Gastrocnemius medialis (tissue), 4 donors: Measurements from ENCODE around the gene NDC80. TPM values are rescaled to one million over a fixed set of nuclear protein-coding genes. Genes with fewer than 3 reads are reported as not detected.

Source experiments
- ATAC-seq, 2 donors: fragments of 150-250 bp; one replicate each; pipeline ENCODE4 v1.9.1; 2016
- DNase-seq, 2 donors: peaks; one replicate each; pipeline ENCODE4 v3.0.0-alpha.2; 2019
- H3K27ac ChIP-seq, 4 donors: fragments of 200-600 bp; sonication (generic); 1 replicate in 1 of 4; 2 replicates in 3 of 4; pipeline ENCODE4 v1.5.1; 2016 to 2018; ENCODE audit warnings: mild to moderate bottlenecking in 2 of 4, moderate library complexity in 1 of 4
- H3K27me3 ChIP-seq, 3 donors: fragments of 200-600 bp; sonication (generic) in 2 of 3; 1 replicate in 1 of 3; 2 replicates in 2 of 3; pipeline versions ENCODE4 v1.5.1 to v1.6.0; 2016 to 2019; ENCODE audit warnings: mild to moderate bottlenecking in 1 of 3, moderate library complexity in 1 of 3
- H3K36me3 ChIP-seq, 2 donors: fragments of 200-600 bp; sonication (generic) in 1 of 2; one replicate each; pipeline ENCODE4 v1.5.1; 2017 to 2018
- H3K4me1 ChIP-seq, 2 donors: fragments of 200-600 bp; sonication (generic) in 1 of 2; one replicate each; pipeline ENCODE4 v1.5.1; 2016 to 2017; ENCODE audit warnings: mild to moderate bottlenecking in 2 of 2
- H3K4me3 ChIP-seq, 4 donors: fragments of 200-600 bp; sonication (generic) in 3 of 4; 1 replicate in 1 of 4; 2 replicates in 3 of 4; pipeline ENCODE4 v1.5.1; 2016 to 2019; ENCODE audit warnings: mild to moderate bottlenecking in 2 of 4
- H3K9me3 ChIP-seq, 3 donors: fragments of 200-600 bp; sonication (generic) in 2 of 3; 1 replicate in 1 of 3; 2 replicates in 2 of 3; pipeline ENCODE4 v1.5.1; 2016 to 2019
- CTCF ChIP-seq, 5 experiments: fragments of 450-650 bp in 3 of 5; fragments of 200-600 bp in 2 of 5; sonication (generic) in 2 of 5; IDR thresholded peaks in 4 of 5; conservative IDR thresholded peaks in 1 of 5; 1 replicate in 4 of 5; 2 replicates in 1 of 5; pipeline ENCODE4 v1.5.1; 2016 to 2019; ENCODE audit warnings: antibody characterized with exemption in 5 of 5, mild to moderate bottlenecking in 3 of 5, moderate library complexity in 3 of 5
- POLR2A ChIP-seq, 2 donors: fragments of 450-650 bp; IDR thresholded peaks; one replicate each; pipeline ENCODE4 v1.6.1; 2017; ENCODE audit warnings: antibody characterized with exemption in 2 of 2, mild to moderate bottlenecking in 2 of 2, moderate library complexity in 2 of 2
- in situ Hi-C, 4 donors: fragments of 200-750 bp; cut with MboI; loops; one replicate each; pipeline versions ENCODE4 v1.15.0 to v1.8.0; 2017; ENCODE audit warnings: low sequenced_read_pairs in 4 of 4
- intact Hi-C: fragments of 100-400 bp; cut with DNase I; formaldehyde crosslinking; loops from one replicate; pipeline ENCODE4 v1.15.1; 2023; ENCODE audit warnings: low total_unique reads
- total RNA-seq, 4 donors: library from RNA; depleted of rRNA; stranded (reverse); fragments of >200 nt; gene quantifications; one replicate each; pipeline versions ENCODE4 v1.1.0 to v1.2.3, GENCODE V29; 2016

NDC80 gene
- total RNA-seq, 4 donors from 2014 or later, result 0.27 TPM; not detected in 3

GRCh38 chr18:2568129-2568528 is 3.2 kb upstream of the NDC80 start:
- in situ Hi-C loops, result loop anchor here in 1 of 4 donors (25.0 kb wide), 2 partner anchors 594 to 694 kb away; partner anchors contain the start of gene MYL12B

GRCh38 chr18:2568605-2569004 is 2.8 kb upstream of the NDC80 start:
- Histone ChIP-seq H3K27ac (no peak overlapping the region), H3K4me3 (no peak overlapping the region), H3K27me3 (no peaks in the 10 kb centered on the region), H3K4me1 (peaks cover 15 to 16% of the 10 kb centered on the region in 2 donors), H3K36me3 (peaks cover 0 to 8% of the 10 kb centered on the region in 2 donors), H3K9me3 (no peaks in the 10 kb centered on the region)
- intact Hi-C loops, result no loop called here
- in situ Hi-C loops, result loop anchor here in 1 of 4 donors (25.0 kb wide), 2 partner anchors 594 to 694 kb away; partner anchors contain the start of gene MYL12B
- ATAC-seq, result no peak
- no peak for DNase-seq
- TF ChIP-seq POLR2A (IDR thresholded peaks at IDR 0.05), result no peak
- no peak for TF ChIP-seq CTCF (IDR thresholded peaks at IDR 0.05 in 4 of 5, conservative IDR thresholded peaks at IDR 0.05 in 1 of 5)

More at GRCh38 chr18:2568129-2568528, 3.2 kb upstream of the NDC80 start:
- peaks cover 0 to 8% of the 10 kb centered on the region in 2 donors for H3K36me3 ChIP-seq
- no peak for TF ChIP-seq CTCF (IDR thresholded peaks at IDR 0.05 in 4 of 5, conservative IDR thresholded peaks at IDR 0.05 in 1 of 5)
- ATAC-seq, result no peak
- H3K27ac ChIP-seq, result no peak overlapping the region
- intact Hi-C loops, result no loop called here
- no peaks in the 10 kb centered on the region for H3K9me3 ChIP-seq
- peaks cover 15 to 16% of the 10 kb centered on the region in 2 donors for H3K4me1 ChIP-seq
- no peak for DNase-seq
- no peak overlapping the region for H3K4me3 ChIP-seq
- H3K27me3 ChIP-seq, result no peaks in the 10 kb centered on the region

- Histone ChIP-seq H3K4me3 (peak overlapping the region in 1 of 4 donors; percentile 85), H3K27me3 (no peaks in the 10 kb centered on the region), H3K36me3 (peaks cover 0 to 8% of the 10 kb centered on the region in 2 donors), H3K4me1 (peaks cover 15 to 16% of the 10 kb centered on the region in 2 donors), H3K9me3 (no peaks in the 10 kb centered on the region), H3K27ac (peak overlapping the region in 2 of 4 donors; percentile 89 to 97)
- TF ChIP-seq CTCF (IDR thresholded peaks at IDR 0.05 in 4 of 5, conservative IDR thresholded peaks at IDR 0.05 in 1 of 5) (no peak), POLR2A (IDR thresholded peaks at IDR 0.05) (no peak)
- intact Hi-C loops, result no loop called here
- ATAC-seq (no peak), DNase-seq (no peak)
- in situ Hi-C loops, result loop anchor here in 2 of 4 donors (5.0 to 25.0 kb wide), 3 partner anchors 83 to 693 kb away; partner anchors contain the start of gene MYL12B (in 1 of the 2)
Observed at GRCh38 chr18:2569338-2570207, 1.8 kb upstream of the NDC80 start.

- H3K4me1 ChIP-seq, result peaks cover 15 to 16% of the 10 kb centered on the region in 2 donors
- peak overlapping the region; percentile 87 to 97 (median 90) for H3K27ac ChIP-seq
- in situ Hi-C loops (loop anchor here in 2 of 4 donors (5.0 to 25.0 kb wide), 3 partner anchors 82 to 692 kb away; partner anchors contain the start of gene MYL12B (in 1 of the 2)), intact Hi-C loops (loop anchor here (1.0 kb wide), 1 partner anchor 85 kb away; the partner anchor contains the start of gene SMCHD1)
- TF ChIP-seq CTCF (IDR thresholded peaks at IDR 0.05 in 4 of 5, conservative IDR thresholded peaks at IDR 0.05 in 1 of 5), result peak in 2 of 5 experiments; percentile 30 to 31
- TF ChIP-seq POLR2A (IDR thresholded peaks at IDR 0.05), result no peak
- no peaks in the 10 kb centered on the region for H3K9me3 ChIP-seq
- peak overlapping the region; percentile 59 to 85 (median 72) for H3K4me3 ChIP-seq
- H3K36me3 ChIP-seq, result peaks cover 0 to 8% of the 10 kb centered on the region in 2 donors
- DNase-seq (peak; percentile 50 to 63), ATAC-seq (peak; percentile 92 to 94)
- no peaks in the 10 kb centered on the region for H3K27me3 ChIP-seq
Observed at GRCh38 chr18:2570772-2571199, 571 bp upstream of the NDC80 start.
